Measurements from ENCODE around the gene TGFBR3L.

DNA sequence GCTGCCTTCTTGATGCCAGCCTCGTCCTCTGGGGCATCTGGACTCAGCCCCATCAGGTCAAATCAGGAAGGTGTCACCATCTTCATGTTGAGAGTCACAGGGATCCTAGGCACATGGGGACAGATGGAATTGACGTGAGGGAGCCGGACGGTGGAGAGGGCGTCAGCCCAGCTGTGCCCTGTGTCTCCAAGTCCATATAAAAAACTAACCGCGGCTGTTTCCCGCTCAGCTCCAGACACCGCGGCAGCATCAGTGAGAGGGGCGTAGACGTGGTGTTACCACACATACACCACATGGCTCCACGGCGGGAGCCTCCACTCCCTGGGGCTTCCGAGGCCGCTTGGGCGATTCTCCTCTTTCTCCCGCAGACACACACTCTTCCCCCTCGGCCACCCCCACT, 34.8 kb upstream of the TGFBR3L start:
- TF ChIP-seq, protein P1, sequence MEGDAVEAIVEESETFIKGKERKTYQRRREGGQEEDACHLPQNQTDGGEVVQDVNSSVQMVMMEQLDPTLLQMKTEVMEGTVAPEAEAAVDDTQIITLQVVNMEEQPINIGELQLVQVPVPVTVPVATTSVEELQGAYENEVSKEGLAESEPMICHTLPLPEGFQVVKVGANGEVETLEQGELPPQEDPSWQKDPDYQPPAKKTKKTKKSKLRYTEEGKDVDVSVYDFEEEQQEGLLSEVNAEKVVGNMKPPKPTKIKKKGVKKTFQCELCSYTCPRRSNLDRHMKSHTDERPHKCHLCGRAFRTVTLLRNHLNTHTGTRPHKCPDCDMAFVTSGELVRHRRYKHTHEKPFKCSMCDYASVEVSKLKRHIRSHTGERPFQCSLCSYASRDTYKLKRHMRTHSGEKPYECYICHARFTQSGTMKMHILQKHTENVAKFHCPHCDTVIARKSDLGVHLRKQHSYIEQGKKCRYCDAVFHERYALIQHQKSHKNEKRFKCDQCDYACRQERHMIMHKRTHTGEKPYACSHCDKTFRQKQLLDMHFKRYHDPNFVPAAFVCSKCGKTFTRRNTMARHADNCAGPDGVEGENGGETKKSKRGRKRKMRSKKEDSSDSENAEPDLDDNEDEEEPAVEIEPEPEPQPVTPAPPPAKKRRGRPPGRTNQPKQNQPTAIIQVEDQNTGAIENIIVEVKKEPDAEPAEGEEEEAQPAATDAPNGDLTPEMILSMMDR (conservative IDR thresholded peaks at IDR 0.05; ENCODE audit: low read depth in 2 of 2), result no peak
- TF ChIP-seq EZH2phosphoT487 (IDR thresholded peaks at IDR 0.05; ENCODE audit: unreplicated experiment), result no peak
- TF ChIP-seq ZNF462 (CRISPR knock-in tag; IDR thresholded peaks at IDR 0.05), result no peak
- no peak for TF ChIP-seq STAT1 (IDR thresholded peaks at IDR 0.05; ENCODE audit: unreplicated experiment)
- TF ChIP-seq POLR2AphosphoS5 (IDR thresholded peaks at IDR 0.05; ENCODE audit: low read depth), result no peak
- TF ChIP-seq EZH2 (IDR thresholded peaks at IDR 0.05; ENCODE audit: low read depth, unreplicated experiment), result no peak
- TF ChIP-seq CREB1 (CRISPR knock-in tag; IDR thresholded peaks at IDR 0.05; ENCODE audit: low read depth), result no peak
- TF ChIP-seq, protein P2, sequence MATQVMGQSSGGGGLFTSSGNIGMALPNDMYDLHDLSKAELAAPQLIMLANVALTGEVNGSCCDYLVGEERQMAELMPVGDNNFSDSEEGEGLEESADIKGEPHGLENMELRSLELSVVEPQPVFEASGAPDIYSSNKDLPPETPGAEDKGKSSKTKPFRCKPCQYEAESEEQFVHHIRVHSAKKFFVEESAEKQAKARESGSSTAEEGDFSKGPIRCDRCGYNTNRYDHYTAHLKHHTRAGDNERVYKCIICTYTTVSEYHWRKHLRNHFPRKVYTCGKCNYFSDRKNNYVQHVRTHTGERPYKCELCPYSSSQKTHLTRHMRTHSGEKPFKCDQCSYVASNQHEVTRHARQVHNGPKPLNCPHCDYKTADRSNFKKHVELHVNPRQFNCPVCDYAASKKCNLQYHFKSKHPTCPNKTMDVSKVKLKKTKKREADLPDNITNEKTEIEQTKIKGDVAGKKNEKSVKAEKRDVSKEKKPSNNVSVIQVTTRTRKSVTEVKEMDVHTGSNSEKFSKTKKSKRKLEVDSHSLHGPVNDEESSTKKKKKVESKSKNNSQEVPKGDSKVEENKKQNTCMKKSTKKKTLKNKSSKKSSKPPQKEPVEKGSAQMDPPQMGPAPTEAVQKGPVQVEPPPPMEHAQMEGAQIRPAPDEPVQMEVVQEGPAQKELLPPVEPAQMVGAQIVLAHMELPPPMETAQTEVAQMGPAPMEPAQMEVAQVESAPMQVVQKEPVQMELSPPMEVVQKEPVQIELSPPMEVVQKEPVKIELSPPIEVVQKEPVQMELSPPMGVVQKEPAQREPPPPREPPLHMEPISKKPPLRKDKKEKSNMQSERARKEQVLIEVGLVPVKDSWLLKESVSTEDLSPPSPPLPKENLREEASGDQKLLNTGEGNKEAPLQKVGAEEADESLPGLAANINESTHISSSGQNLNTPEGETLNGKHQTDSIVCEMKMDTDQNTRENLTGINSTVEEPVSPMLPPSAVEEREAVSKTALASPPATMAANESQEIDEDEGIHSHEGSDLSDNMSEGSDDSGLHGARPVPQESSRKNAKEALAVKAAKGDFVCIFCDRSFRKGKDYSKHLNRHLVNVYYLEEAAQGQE (IDR thresholded peaks at IDR 0.05; ENCODE audit: unreplicated experiment), result no peak
- TF ChIP-seq, protein P3, sequence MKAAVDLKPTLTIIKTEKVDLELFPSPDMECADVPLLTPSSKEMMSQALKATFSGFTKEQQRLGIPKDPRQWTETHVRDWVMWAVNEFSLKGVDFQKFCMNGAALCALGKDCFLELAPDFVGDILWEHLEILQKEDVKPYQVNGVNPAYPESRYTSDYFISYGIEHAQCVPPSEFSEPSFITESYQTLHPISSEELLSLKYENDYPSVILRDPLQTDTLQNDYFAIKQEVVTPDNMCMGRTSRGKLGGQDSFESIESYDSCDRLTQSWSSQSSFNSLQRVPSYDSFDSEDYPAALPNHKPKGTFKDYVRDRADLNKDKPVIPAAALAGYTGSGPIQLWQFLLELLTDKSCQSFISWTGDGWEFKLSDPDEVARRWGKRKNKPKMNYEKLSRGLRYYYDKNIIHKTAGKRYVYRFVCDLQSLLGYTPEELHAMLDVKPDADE (IDR thresholded peaks at IDR 0.05), result no peak
- no peak for TF ChIP-seq JUNB (IDR thresholded peaks at IDR 0.05; ENCODE audit: unreplicated experiment)
- TF ChIP-seq ZNF114 (CRISPR knock-in tag; IDR thresholded peaks at IDR 0.05), result no peak
- no peak for TF ChIP-seq NANOG (IDR thresholded peaks at IDR 0.05; ENCODE audit: borderline replicate concordance)

Data from GM23338 (cell line).